BJ (cell line): ENCODE measurements around the gene GGTLC2. TPM values are rescaled to one million over a fixed set of nuclear protein-coding genes. Genes with fewer than 3 reads are reported as not detected.

Experiments used
- CTCF ChIA-PET: fragments of 350-600 bp; formaldehyde crosslinking; extraction: SDS; loops from one replicate; lab custom pipeline; 2021; ENCODE audit warnings: antibody characterized with exemption, inconsistent platforms; lab: Yijun Ruan, JAX
- POLR2A ChIA-PET: fragments of 300-600 bp; sonication (Branson Sonifier 250); formaldehyde crosslinking; extraction: SDS; loops from one replicate; lab custom pipeline; 2021; ENCODE audit warnings: antibody characterized with exemption; lab: Charles Lee
- DNase-seq: peaks from one replicate; pipeline ENCODE4 v3.0.0-alpha.2; 2011; ENCODE audit warnings: low read depth
- H3K27me3 ChIP-seq: 2 replicates; pipeline ENCODE4 v1.6.0; 2011; ENCODE audit warnings: low read length; ENCODE audit not compliant: control insufficient read depth, insufficient read depth
- H3K36me3 ChIP-seq: 2 replicates; pipeline ENCODE4 v1.5.1; 2011; ENCODE audit warnings: low read length; ENCODE audit not compliant: control insufficient read depth, insufficient read depth
- H3K4me3 ChIP-seq: 2 replicates; pipeline ENCODE4 v1.5.1; 2011; ENCODE audit warnings: low read depth, mild to moderate bottlenecking, control low read depth, low read length
- CTCF ChIP-seq: IDR thresholded peaks from 2 replicates; pipeline ENCODE4 v1.5.1; 2011; ENCODE audit warnings: low read depth, mild to moderate bottlenecking, control low read depth, inconsistent platforms, low read length, moderate library complexity; ENCODE audit not compliant: insufficient read depth
- polyA plus RNA-seq: library from polyadenylated mRNA; depleted of rRNA; stranded (reverse); fragments of >200 nt; gene quantifications from 2 replicates; pipeline ENCODE4 v1.2.3, GENCODE V29; 2011

The GGTLC2 gene
- polyA plus RNA-seq, 1 experiment, result not detected

GRCh38 chr22:22678970-22679369 is 34.6 kb downstream of the GGTLC2 start:
- CTCF ChIA-PET, result interaction anchor here (3.6 kb wide), 1 partner anchor 12 kb away, joined by 17 read pairs; no protein-coding TSS in a partner anchor
- H3K36me3 ChIP-seq, result no peaks in the 10 kb centered on the region
- DNase-seq, result no peak
- no peak overlapping the region for H3K4me3 ChIP-seq
- no peaks in the 10 kb centered on the region for H3K27me3 ChIP-seq
- POLR2A ChIA-PET, result no interaction called here
- no peak for TF ChIP-seq CTCF

- Histone ChIP-seq H3K27me3 (no peaks in the 10 kb centered on the region), H3K4me3 (no peak overlapping the region), H3K36me3 (no peaks in the 10 kb centered on the region)
- TF ChIP-seq CTCF, result no peak
- no peak for DNase-seq
- CTCF ChIA-PET, result interaction anchor here (1.3 to 3.6 kb wide), 5 partner anchors 9 to 18 kb away, joined by 3 to 17 read pairs (median 5); no protein-coding TSS in a partner anchor
- POLR2A ChIA-PET, result no interaction called here
Observed at GRCh38 chr22:22680396-22680795, 36.0 kb downstream of the GGTLC2 start.

- ChIA-PET POLR2A (no interaction called here), CTCF (interaction anchor here (1.3 to 3.6 kb wide), 3 partner anchors 10 to 19 kb away, joined by 3 to 17 read pairs (median 5); no protein-coding TSS in a partner anchor)
- no peak overlapping the region for H3K4me3 ChIP-seq
- TF ChIP-seq CTCF, result no peak
- no peaks in the 10 kb centered on the region for H3K27me3 ChIP-seq
- no peak for DNase-seq
- no peaks in the 10 kb centered on the region for H3K36me3 ChIP-seq
Observed at GRCh38 chr22:22681221-22681739, 36.9 kb downstream of the GGTLC2 start.

GRCh38 chr22:22682196-22682595 is 37.8 kb downstream of the GGTLC2 start:
- no peak for DNase-seq
- no peaks in the 10 kb centered on the region for H3K36me3 ChIP-seq
- no peak overlapping the region for H3K4me3 ChIP-seq
- ChIA-PET CTCF (no interaction called here), POLR2A (no interaction called here)
- no peaks in the 10 kb centered on the region for H3K27me3 ChIP-seq
- no peak for TF ChIP-seq CTCF

GRCh38 chr22:22682807-22683667 is 38.6 kb downstream of the GGTLC2 start:
- no peak for TF ChIP-seq CTCF
- CTCF ChIA-PET, result interaction anchor here (0.9 to 4.3 kb wide), 3 partner anchors 16 to 71 kb away, joined by 3 to 39 read pairs (median 3); no protein-coding TSS in a partner anchor
- H3K4me3 ChIP-seq, result no peak overlapping the region
- H3K36me3 ChIP-seq, result no peaks in the 10 kb centered on the region
- POLR2A ChIA-PET, result no interaction called here
- DNase-seq, result no peak
- H3K27me3 ChIP-seq, result no peaks in the 10 kb centered on the region
